ENCODE data around the gene CEACAM16. TPM values are rescaled to one million over a fixed set of nuclear protein-coding genes. Genes with fewer than 3 reads are reported as not detected.

The CEACAM16 gene
- total RNA-seq, 1 donor from 2014 or later: not detected

DNA sequence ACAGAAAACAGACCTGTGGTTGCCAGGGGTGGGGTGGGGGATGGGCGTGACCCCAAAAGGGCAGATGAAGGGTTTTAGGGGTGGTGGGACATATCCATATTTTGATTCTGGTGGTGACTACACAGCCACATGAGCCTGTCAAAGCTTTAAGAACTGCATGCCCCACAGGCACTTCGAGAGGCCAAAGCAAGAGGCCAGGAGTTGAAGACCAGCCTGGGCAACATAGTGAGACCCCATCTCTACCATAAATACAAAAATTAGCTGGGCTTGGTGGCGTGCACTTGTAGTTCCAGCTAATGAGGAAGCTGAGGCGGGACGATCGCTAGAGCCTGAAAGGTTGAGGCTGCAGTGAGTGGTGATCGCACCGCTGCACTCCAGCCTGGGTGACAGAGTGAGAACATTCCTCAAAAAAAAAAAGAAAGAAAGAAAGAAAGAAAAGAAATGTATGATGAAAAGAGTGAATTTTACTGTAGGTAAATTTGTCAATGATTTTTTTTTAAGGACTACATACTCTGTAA lies 30.6 kb downstream of the CEACAM16 start:
- Mint-ChIP-seq H3K36me3 (ENCODE audit: low read depth) (no peaks in the 10 kb centered on the region), H3K4me1 (ENCODE audit: low read depth) (peaks cover 12% of the 10 kb centered on the region), H3K27ac (ENCODE audit: unreplicated experiment) (no peak overlapping the region), H3K27me3 (ENCODE audit: low read depth) (no peaks in the 10 kb centered on the region), H3K4me3 (ENCODE audit: unreplicated experiment) (no peak overlapping the region), H3K9me3 (ENCODE audit: low read depth) (no peaks in the 10 kb centered on the region)
- DNase-seq (ENCODE audit: low spot score): no peak
- TF ChIP-seq, protein P1, sequence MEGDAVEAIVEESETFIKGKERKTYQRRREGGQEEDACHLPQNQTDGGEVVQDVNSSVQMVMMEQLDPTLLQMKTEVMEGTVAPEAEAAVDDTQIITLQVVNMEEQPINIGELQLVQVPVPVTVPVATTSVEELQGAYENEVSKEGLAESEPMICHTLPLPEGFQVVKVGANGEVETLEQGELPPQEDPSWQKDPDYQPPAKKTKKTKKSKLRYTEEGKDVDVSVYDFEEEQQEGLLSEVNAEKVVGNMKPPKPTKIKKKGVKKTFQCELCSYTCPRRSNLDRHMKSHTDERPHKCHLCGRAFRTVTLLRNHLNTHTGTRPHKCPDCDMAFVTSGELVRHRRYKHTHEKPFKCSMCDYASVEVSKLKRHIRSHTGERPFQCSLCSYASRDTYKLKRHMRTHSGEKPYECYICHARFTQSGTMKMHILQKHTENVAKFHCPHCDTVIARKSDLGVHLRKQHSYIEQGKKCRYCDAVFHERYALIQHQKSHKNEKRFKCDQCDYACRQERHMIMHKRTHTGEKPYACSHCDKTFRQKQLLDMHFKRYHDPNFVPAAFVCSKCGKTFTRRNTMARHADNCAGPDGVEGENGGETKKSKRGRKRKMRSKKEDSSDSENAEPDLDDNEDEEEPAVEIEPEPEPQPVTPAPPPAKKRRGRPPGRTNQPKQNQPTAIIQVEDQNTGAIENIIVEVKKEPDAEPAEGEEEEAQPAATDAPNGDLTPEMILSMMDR (IDR thresholded peaks at IDR 0.05): no peak

DNA sequence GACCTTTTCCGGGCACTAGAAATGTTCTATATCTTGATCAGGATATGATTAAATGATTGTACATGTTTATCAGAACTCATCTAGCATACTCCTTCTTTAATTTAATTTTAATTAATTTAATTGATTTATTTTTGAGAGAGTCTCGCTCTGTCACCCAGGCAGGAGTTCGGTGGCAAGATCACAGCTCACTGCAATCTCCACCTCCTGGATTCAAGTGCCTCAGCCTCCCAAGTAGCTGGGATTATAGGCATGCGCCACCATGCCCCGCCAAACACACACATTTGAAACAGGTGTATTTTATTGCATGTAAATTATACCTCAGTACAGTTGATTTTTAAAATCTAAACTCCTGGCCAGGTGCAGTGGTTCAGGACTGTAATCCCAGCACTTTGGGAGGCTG lies 32.1 kb downstream of the CEACAM16 start:
- H3K27ac Mint-ChIP-seq (ENCODE audit: unreplicated experiment): no peak overlapping the region
- no peaks in the 10 kb centered on the region for H3K9me3 Mint-ChIP-seq (ENCODE audit: low read depth)
- no peak overlapping the region for H3K4me3 Mint-ChIP-seq (ENCODE audit: unreplicated experiment)

DNA sequence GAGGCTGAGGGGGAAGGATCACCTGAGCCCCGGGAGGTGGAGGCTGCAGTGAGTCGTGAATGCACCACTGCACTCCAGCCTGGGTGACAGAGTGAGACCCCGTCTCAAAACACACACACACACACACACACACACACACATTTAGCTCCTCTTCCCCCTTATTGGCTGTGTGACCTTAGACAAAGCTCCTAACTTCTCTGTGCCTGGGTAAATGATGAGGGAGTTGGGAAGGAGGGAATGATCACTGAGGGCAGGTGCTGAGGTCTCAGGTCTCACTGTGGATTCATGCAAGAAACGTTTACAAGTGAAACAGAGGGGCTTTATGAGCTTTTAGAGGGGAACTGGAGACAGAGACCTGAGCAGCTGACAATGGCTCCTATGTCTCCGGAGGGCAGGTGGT lies 32.7 kb downstream of the CEACAM16 start:
- no peaks in the 10 kb centered on the region for H3K27me3 Mint-ChIP-seq (ENCODE audit: low read depth)
- TF ChIP-seq, protein P1 (IDR thresholded peaks at IDR 0.05): no peak
- H3K4me3 Mint-ChIP-seq (ENCODE audit: unreplicated experiment): no peak overlapping the region
- DNase-seq (ENCODE audit: low spot score): no peak
- no peaks in the 10 kb centered on the region for H3K9me3 Mint-ChIP-seq (ENCODE audit: low read depth)
- H3K36me3 Mint-ChIP-seq (ENCODE audit: low read depth): no peaks in the 10 kb centered on the region
- no peak overlapping the region for H3K27ac Mint-ChIP-seq (ENCODE audit: unreplicated experiment)
- H3K4me1 Mint-ChIP-seq (ENCODE audit: low read depth): no peaks in the 10 kb centered on the region

More for the DNA sequence above, 32.1 kb downstream of the CEACAM16 start:
- no peaks in the 10 kb centered on the region for H3K4me1 Mint-ChIP-seq (ENCODE audit: low read depth)
- H3K36me3 Mint-ChIP-seq (ENCODE audit: low read depth): no peaks in the 10 kb centered on the region
- H3K27me3 Mint-ChIP-seq (ENCODE audit: low read depth): no peaks in the 10 kb centered on the region
- no peak for DNase-seq (ENCODE audit: low spot score)
- TF ChIP-seq, protein P1 (IDR thresholded peaks at IDR 0.05): no peak

DNA sequence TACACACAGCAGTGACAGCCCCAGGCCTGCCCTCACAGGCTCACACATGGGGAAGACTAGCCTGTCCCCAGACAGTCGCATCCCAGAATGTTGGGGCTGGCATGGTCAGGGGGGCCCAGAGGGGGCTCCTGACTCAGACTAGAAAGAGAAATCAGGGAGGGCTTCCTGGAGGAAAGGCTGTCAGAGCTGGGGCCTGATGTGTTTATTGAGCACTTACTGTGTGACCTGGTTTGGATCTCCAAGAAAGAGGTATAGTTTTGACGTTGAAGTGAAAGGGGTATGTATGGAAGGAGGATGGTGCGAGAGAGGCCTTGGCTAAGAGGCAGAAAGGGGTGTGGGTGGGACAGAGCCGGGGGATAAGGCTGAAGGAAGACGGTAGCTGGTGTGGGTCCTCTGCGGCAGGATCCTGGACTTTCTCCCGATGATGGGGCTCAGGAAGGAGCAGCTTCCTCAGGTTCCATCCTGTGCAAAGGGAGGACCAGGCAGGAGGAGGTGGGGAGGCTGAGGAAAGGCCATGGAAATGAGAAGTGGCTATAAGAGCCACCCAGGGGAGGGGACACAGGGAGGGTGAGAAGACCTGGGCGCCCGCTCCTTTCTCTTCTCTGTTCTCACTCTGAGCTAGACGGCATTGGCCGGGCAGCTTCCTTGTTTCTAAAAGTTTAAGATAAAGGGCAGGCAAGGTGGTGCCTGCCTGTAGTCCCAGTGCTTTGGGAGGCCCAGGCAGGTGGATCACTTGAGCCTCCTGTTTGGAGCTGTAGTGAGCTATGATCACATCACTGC lies 33.5 kb downstream of the CEACAM16 start:
- DNase-seq (ENCODE audit: low spot score): no peak
- peaks cover 3% of the 10 kb centered on the region for H3K4me1 Mint-ChIP-seq (ENCODE audit: low read depth)
- TF ChIP-seq, protein P1 (IDR thresholded peaks at IDR 0.05): no peak
- no peaks in the 10 kb centered on the region for H3K36me3 Mint-ChIP-seq (ENCODE audit: low read depth)
- H3K27me3 Mint-ChIP-seq (ENCODE audit: low read depth): no peaks in the 10 kb centered on the region
- H3K9me3 Mint-ChIP-seq (ENCODE audit: low read depth): no peaks in the 10 kb centered on the region
- H3K27ac Mint-ChIP-seq (ENCODE audit: unreplicated experiment): no peak overlapping the region
- no peak overlapping the region for H3K4me3 Mint-ChIP-seq (ENCODE audit: unreplicated experiment)

DNA sequence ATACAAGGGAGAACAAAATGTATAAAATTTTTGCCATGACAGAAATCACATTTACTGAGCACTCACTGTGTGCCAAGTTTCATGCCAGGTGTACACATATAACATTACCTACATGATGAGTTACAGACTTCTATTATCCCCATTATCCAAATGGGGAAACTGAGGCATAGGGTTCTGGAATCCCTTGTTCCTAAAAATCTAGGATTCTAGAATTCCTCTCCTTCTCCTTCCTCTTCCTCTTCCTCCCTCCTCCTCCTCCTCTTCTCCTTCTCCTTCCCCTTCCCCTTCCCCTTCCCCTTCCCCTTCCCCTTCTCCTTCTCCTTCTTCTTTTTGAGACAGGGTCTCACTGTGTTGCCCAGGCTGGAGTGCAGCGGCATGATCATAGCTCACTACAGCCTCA lies 35.4 kb downstream of the CEACAM16 start:
- DNase-seq (ENCODE audit: low spot score): no peak
- Mint-ChIP-seq H3K27me3 (ENCODE audit: low read depth) (no peaks in the 10 kb centered on the region), H3K27ac (ENCODE audit: unreplicated experiment) (no peak overlapping the region), H3K36me3 (ENCODE audit: low read depth) (no peaks in the 10 kb centered on the region), H3K4me1 (ENCODE audit: low read depth) (peaks cover 13% of the 10 kb centered on the region), H3K9me3 (ENCODE audit: low read depth) (no peaks in the 10 kb centered on the region), H3K4me3 (ENCODE audit: unreplicated experiment) (no peak overlapping the region)
- TF ChIP-seq, protein P1 (IDR thresholded peaks at IDR 0.05): no peak
